ENCODE results near the gene SPIRE1. TPM values are rescaled to one million over a fixed set of nuclear protein-coding genes. Genes with fewer than 3 reads are reported as not detected.

The SPIRE1 gene
- total RNA-seq, 1 donor from 2014 or later, result 24.9 TPM

Other genes with a start within 250 kb of the SPIRE1 start
- gene CEP76, start 44.6 kb upstream of the SPIRE1 start, total RNA-seq, result 5.7 and 8.9 TPM in 2 replicates
- 71.4 and 76.6 TPM in 2 replicates for gene PSMG2, start 44.9 kb upstream of the SPIRE1 start, total RNA-seq
- gene PTPN2, start 226.1 kb upstream of the SPIRE1 start, total RNA-seq, result 20.6 and 21.8 TPM in 2 replicates